Loucy (cell line): ENCODE results near the gene OR6M1.

ENCODE experiments used
- CTCF ChIP-seq: fragments of 200-600 bp; sonication (generic); conservative IDR thresholded peaks from 2 replicates; pipeline ENCODE4 v1.5.1; 2014; ENCODE audit warnings: mild to moderate bottlenecking, antibody characterized with exemption, low read length
- EZH2phosphoT487 ChIP-seq: fragments of 200-600 bp; IDR thresholded peaks from 2 replicates; pipeline ENCODE4 v1.6.1; 2018; ENCODE audit warnings: antibody characterized with exemption, mild to moderate bottlenecking, moderate library complexity, borderline replicate concordance

GRCh38 chr11:123799438-123799837 lies 6.7 kb downstream of the OR6M1 start:
- no peak for TF ChIP-seq CTCF
- no peak for TF ChIP-seq EZH2phosphoT487
